Right lobe of liver (tissue), 4 donors: ENCODE data around the gene H6PD.

Experiments
- CTCF ChIP-seq, 4 donors: fragments of 200-600 bp in 3 of 4; fragments of 450-650 bp in 1 of 4; IDR thresholded peaks; one replicate each; pipeline versions ENCODE4 v1.5.1 to v1.8.0; 2016 to 2022; ENCODE audit warnings: antibody characterized with exemption in 4 of 4, mild to moderate bottlenecking in 2 of 4
- POLR2A ChIP-seq: fragments of 450-650 bp; IDR thresholded peaks from one replicate; pipeline ENCODE4 v1.6.1; 2017; ENCODE audit warnings: antibody characterized with exemption, mild to moderate bottlenecking
- donor health status: DM: no; HTN: no; CAD: no.
- donor health status: DM: no; HTN: no; CAD: no.
- donor health status: DM: no; HTN: yes; CAD: no.

- TF ChIP-seq CTCF (IDR thresholded peaks at IDR 0.05), result no peak
- TF ChIP-seq POLR2A, result no peak
Observed at GRCh38 chr1:9263984-9264872, 29.7 kb downstream of the H6PD start.
